Rectal smooth muscle tissue (tissue), 1 donor: ENCODE data around the gene ZNF232.
"Not testable (repeated sequence)": the region's sequence is repeated elsewhere in the genome, so short reads cannot be mapped to it uniquely, and the experiment has no call there.

Experiments used
- H3K27ac ChIP-seq: one replicate; pipeline ENCODE4 v1.7.0; 2013; ENCODE audit warnings: low read depth, low read length, inconsistent platforms
- H3K27me3 ChIP-seq: one replicate; pipeline ENCODE4 v1.7.0; 2013; ENCODE audit warnings: low read length; ENCODE audit not compliant: control insufficient read depth, insufficient read depth
- H3K36me3 ChIP-seq: one replicate; pipeline ENCODE4 v1.7.0; 2013; ENCODE audit warnings: low read length; ENCODE audit not compliant: control insufficient read depth, insufficient read depth
- H3K4me1 ChIP-seq: one replicate; pipeline ENCODE4 v1.7.0; 2013; ENCODE audit warnings: low read length; ENCODE audit not compliant: control insufficient read depth, insufficient read depth
- H3K4me3 ChIP-seq: one replicate; pipeline ENCODE4 v1.7.0; 2013; ENCODE audit warnings: low read length
- H3K9ac ChIP-seq: one replicate; pipeline ENCODE4 v1.7.0; 2013; ENCODE audit warnings: low read length

Gene ZNF232

GRCh38 chr17:5134571-5134970 lies 22.9 kb upstream of the ZNF232 start:
- not testable (repeated sequence) for H3K4me1 ChIP-seq, H3K36me3 ChIP-seq, H3K4me3 ChIP-seq, H3K9ac ChIP-seq, H3K27ac ChIP-seq, H3K27me3 ChIP-seq

DNA sequence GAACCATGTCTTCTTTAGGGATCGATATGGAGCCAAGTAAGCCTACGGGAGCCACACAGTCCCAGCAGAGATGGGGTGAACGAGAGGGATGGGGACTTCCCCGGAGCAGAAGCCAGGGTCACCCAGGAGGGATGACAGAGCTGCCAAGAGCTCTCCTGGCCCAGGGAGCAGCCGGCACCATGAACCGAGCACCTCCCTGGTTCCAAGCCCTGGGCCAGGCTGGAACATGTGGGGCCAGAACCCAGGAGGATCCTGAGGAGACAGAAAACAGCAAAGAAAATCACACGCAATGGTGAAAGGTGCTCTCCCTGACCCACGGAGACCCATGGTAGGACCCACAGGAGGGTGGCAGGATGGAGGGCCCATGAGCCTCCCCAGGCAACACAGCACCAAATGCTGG lies 22.3 kb upstream of the ZNF232 start:
- not testable (repeated sequence) for H3K9ac ChIP-seq, H3K36me3 ChIP-seq, H3K4me3 ChIP-seq, H3K27ac ChIP-seq, H3K4me1 ChIP-seq, H3K27me3 ChIP-seq

DNA sequence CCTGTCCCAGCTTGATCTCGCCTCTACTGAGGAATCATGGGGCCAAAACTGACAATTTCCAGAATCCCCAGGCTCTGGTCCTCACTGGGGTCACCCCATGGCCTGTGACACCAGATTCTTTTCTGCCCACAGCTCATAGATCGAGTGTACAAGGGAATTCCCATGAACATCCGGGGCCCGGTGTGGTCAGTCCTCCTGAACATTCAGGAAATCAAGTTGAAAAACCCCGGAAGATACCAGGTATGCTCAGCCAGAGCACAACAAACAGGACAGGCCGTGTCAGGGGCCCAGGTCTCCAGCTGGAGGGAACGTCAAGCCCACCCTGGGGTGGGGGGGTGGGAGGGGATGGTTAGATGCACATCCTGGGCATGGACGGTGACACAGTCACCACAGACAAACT lies 21.6 kb upstream of the ZNF232 start:
- no peak overlapping the region for H3K27ac ChIP-seq
- H3K9ac ChIP-seq, result no peak overlapping the region
- no peak overlapping the region for H3K4me3 ChIP-seq
- H3K36me3 ChIP-seq, result no peaks in the 10 kb centered on the region
- no peaks in the 10 kb centered on the region for H3K4me1 ChIP-seq
- no peaks in the 10 kb centered on the region for H3K27me3 ChIP-seq

DNA sequence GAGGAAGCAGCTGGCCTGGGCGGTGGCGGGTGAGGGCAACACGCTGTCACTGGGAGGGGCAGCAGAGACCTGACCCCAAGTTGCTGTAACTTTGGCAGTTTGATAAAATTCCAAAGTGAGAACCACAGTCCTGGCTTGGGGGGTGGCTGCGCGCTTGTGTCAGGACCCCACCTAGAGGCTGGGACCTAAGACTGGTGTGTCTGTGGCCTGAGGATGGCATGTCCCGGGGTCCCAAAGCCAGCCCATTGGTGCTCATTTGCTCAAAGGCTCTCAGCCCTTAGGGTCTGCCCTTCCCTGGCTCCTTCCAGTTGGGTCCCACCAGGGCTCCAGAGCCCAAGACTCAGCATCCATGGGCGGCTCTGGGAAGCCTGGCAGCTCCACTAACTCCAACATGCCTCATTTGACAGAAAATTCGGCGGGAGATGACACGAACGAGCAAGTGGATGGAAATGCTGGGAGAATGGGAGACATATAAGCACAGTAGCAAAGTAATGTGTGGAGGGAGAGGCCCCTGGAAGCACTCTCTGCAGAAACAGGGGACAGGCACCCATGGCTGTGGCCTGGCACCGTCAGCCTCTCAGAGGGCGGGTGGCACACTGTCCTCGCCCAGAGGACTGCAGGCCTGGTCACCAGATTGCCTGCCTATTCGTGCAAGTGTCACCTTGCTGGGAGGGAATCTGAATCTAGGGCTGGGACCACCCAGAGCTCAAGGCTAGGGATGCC lies 21.0 kb upstream of the ZNF232 start:
- not testable (repeated sequence) for H3K36me3 ChIP-seq, H3K4me3 ChIP-seq, H3K9ac ChIP-seq, H3K4me1 ChIP-seq, H3K27ac ChIP-seq, H3K27me3 ChIP-seq

DNA sequence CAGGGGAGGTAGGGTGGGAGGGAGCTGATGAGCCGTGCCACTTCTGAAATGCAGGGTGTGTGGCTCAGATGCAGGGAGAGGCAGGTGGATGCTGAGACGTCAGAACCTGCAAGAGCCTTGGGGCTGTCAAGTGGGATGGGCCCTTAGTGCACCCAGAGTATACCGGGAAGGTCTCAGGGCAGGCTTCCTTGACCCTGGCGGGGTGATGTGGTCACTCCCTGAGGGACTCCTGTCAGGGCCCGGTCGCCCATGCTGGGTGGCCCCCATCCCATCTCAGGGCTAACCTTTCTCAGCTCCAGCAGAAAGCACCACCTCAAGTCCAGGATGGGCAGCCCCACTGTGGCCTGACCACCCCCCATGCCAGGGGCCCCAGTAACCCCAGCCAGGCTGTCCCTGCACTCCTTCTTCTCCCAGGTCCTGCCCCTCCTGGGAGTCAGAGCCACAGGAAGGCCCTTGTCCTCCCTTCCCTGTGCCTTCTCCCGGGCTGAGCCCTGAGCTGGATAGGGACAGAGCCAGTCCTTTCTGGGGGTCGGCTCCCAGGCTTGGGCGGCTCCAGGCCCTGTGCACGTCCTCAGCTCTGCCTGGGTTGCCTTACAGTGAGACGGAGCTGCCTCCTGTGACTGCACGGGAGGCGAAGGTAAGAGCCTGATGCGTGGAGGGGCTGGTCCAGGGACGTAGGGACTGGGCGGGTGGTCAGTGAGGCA lies 20.3 kb upstream of the ZNF232 start:
- H3K36me3 ChIP-seq, H3K27ac ChIP-seq, H3K4me3 ChIP-seq, H3K27me3 ChIP-seq, H3K4me1 ChIP-seq, H3K9ac ChIP-seq: not testable (repeated sequence)

DNA sequence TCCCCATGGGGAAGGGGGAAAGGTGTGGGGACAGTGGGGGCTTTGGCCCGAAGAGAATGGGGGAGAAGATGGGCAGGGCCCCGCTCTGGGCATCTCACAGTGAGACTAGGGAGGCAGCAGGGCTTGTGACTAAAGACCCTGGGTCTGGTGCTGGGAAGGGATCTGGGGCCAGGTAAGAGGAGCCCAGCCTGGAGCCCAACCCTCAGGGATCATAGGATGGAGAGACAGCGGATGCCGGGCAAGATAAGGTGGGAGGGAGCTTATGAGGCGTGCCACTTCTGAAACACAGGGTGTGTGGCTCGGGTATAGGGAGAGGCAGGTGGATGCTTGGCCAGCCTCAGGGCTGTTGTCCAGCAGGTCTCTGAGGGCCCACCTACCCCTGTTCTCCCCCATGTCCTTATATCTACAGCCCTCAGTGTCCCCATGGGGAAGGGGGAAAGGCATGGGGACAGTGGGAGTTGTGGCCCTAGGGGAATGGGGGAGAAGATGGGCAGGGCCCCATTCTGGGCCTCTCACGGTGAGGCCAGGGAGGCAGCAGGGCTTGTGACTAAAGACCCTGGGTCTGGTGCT lies 19.6 kb upstream of the ZNF232 start:
- Histone ChIP-seq H3K9ac (no peak overlapping the region), H3K36me3 (no peaks in the 10 kb centered on the region), H3K27ac (no peak overlapping the region), H3K4me3 (no peak overlapping the region), H3K4me1 (no peaks in the 10 kb centered on the region), H3K27me3 (no peaks in the 10 kb centered on the region)

DNA sequence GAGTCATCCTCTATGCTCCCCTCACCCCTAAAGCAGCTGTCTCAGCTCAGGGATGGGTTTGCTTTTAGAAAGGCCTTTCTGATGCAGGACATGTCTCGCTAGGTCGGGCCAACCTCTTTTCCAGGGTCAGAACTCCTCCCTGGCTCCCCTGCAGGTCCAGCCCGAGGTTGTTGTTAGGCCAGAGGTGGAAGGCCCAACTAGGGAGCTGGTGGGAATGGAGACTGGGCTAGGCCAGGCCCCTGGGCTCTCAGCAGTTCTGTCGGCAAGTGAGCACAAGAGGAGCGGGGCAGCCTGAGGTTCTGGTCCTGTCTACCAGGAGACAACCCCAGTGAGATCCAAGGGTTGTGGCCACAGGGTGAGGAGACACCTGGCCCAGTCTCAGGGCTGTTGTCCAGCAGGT lies 19.0 kb upstream of the ZNF232 start:
- H3K36me3 ChIP-seq, H3K4me1 ChIP-seq, H3K27me3 ChIP-seq, H3K27ac ChIP-seq, H3K4me3 ChIP-seq, H3K9ac ChIP-seq: not testable (repeated sequence)

GRCh38 chr17:5130261-5130660 lies 18.6 kb upstream of the ZNF232 start:
- not testable (repeated sequence) for H3K9ac ChIP-seq, H3K27me3 ChIP-seq, H3K4me1 ChIP-seq, H3K27ac ChIP-seq, H3K4me3 ChIP-seq, H3K36me3 ChIP-seq

- H3K9ac ChIP-seq, H3K4me1 ChIP-seq, H3K27ac ChIP-seq, H3K27me3 ChIP-seq, H3K36me3 ChIP-seq, H3K4me3 ChIP-seq: not testable (repeated sequence)
Observed at GRCh38 chr17:5129770-5130169, 18.1 kb upstream of the ZNF232 start.

- no peak overlapping the region for H3K4me3 ChIP-seq
- no peaks in the 10 kb centered on the region for H3K36me3 ChIP-seq
- H3K9ac ChIP-seq, result no peak overlapping the region
- peaks cover 3% of the 10 kb centered on the region for H3K27me3 ChIP-seq
- no peak overlapping the region for H3K27ac ChIP-seq
- H3K4me1 ChIP-seq, result no peaks in the 10 kb centered on the region
Observed at GRCh38 chr17:5128905-5129535, 17.3 kb upstream of the ZNF232 start.

- not testable (repeated sequence) for H3K27me3 ChIP-seq, H3K4me3 ChIP-seq, H3K36me3 ChIP-seq, H3K27ac ChIP-seq, H3K4me1 ChIP-seq, H3K9ac ChIP-seq
Observed at GRCh38 chr17:5128387-5128786, 16.7 kb upstream of the ZNF232 start.

DNA sequence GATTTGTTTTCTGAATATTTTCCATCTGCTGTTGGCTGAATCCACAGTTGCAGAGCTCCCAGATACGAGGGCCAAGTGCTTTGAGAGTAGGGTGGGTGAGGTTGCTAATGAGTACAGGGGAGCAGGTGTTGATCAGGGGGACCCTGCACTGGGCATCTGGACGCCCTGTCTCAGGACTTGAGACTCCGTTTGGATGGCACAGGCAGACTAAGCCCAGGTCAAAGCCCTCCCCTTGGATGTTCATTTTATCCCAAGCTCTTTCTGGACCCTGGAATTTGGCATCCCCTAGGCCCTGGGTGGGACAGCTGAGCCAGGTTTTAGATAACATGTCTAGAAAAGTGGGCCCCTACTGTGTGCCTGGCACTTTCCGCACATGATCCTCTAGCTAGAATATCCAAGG lies 16.2 kb upstream of the ZNF232 start:
- no peak overlapping the region for H3K4me3 ChIP-seq
- H3K4me1 ChIP-seq, result no peaks in the 10 kb centered on the region
- H3K27ac ChIP-seq, result no peak overlapping the region
- H3K36me3 ChIP-seq, result no peaks in the 10 kb centered on the region
- no peak overlapping the region for H3K9ac ChIP-seq
- peaks cover 6% of the 10 kb centered on the region for H3K27me3 ChIP-seq
